HG03159 (cell line): ENCODE results near the gene ZXDC.
A peak's percentile ranks its signal among the peaks of the same experiment; 100 is the strongest.

Experiments
- ATAC-seq: cut with Tn5 transposase; IDR thresholded peaks from one replicate; pipeline ENCODE4 v1.9.1; 2021; ENCODE audit warnings: mild to moderate bottlenecking, moderate library complexity; ENCODE audit not compliant: unreplicated experiment

ZXDC gene

GRCh38 chr3:126475413-126476114 is at the start of gene ZXDC:
ZXDC (minus strand) TSS chr3:126475891; CDS start chr3:126475865, 26 bp downstream.
- peak; percentile 71 for ATAC-seq

- ATAC-seq, result no peak
Measured at GRCh38 chr3:126525091-126525852, 49.6 kb upstream of the ZXDC start.

GRCh38 chr3:126524429-126524988 is 48.8 kb upstream of the ZXDC start:
- ATAC-seq, result no peak

- no peak for ATAC-seq
Measured at GRCh38 chr3:126523745-126524428, 48.2 kb upstream of the ZXDC start, which contains the start of gene CHST13. CHST13 (plus strand) TSS chr3:126524155; CDS start chr3:126524333, 178 bp downstream.

GRCh38 chr3:126522363-126522788 is 46.7 kb upstream of the ZXDC start:
- no peak for ATAC-seq

- no peak for ATAC-seq
Measured at GRCh38 chr3:126521122-126521891, 45.6 kb upstream of the ZXDC start.

GRCh38 chr3:126519506-126520455 is 44.1 kb upstream of the ZXDC start:
- no peak for ATAC-seq

GRCh38 chr3:126518779-126519177 is 43.1 kb upstream of the ZXDC start:
- ATAC-seq, result no peak

- ATAC-seq, result no peak
Measured at GRCh38 chr3:126517986-126518778, 42.5 kb upstream of the ZXDC start.

GRCh38 chr3:126517291-126517951 is 41.7 kb upstream of the ZXDC start, which contains the start of gene UROC1:
UROC1 (minus strand) TSS chr3:126517773; CDS start chr3:126517719, 54 bp downstream.
- ATAC-seq, result no peak

GRCh38 chr3:126516936-126517290 is 41.2 kb upstream of the ZXDC start:
- ATAC-seq, result no peak

GRCh38 chr3:126516152-126516935 is 40.7 kb upstream of the ZXDC start:
- ATAC-seq, result no peak

GRCh38 chr3:126515066-126515706 is 39.5 kb upstream of the ZXDC start:
- no peak for ATAC-seq

GRCh38 chr3:126514161-126514560 is 38.5 kb upstream of the ZXDC start:
- no peak for ATAC-seq

GRCh38 chr3:126512916-126513650 is 37.4 kb upstream of the ZXDC start:
- no peak for ATAC-seq

GRCh38 chr3:126512026-126512425 is 36.3 kb upstream of the ZXDC start:
- no peak for ATAC-seq
